ENCODE results near the gene ZNF512. TPM values are rescaled to one million over a fixed set of nuclear protein-coding genes. Genes with fewer than 3 reads are reported as not detected.

Gene ZNF512
- polyA plus RNA-seq, 1 of the 3 experiments (the other 2 are of a cell fraction): 22.3 TPM

DNA sequence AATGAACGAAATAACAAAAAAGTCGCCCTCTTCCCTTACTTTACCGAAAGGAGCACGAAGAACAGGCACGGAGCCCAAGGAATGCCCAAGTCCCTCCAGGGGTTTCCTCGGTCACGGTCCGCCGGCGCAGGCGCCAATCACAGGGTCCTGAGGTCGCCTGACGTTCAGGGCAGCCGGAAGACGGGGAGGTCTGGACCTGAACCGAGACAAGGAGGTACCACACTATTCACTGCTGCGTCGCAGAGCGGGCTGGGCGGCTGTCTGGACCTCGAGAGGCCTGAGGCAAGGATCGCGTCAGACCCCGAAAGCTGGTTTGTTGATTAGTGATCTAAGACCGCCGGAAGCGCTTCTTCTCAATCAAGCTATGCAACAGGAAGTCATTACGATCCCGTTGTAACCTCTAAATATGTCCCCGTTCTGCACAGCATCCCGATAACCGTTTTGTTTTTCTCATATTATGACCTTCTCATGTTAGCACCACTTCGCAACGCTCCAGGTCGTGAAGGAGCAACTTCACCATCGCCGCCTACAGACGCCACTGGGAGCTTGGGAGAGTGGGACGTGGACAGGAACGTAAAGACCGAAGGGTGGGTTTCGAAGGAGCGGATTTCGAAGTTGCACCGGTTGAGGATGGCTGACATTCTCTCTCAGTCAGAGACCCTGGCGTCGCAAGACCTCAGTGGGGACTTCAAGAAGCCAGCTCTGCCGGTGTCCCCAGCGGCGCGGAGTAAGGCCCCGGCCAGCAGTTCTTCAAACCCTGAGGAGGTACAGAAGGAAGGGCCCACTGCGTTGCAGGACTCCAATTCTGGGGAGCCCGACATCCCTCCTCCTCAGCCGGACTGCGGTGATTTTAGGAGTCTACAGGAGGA, 80.7 kb downstream of the ZNF512 start, which contains the start of the genes SLC4A1AP and SUPT7L (continued):
- TF ChIP-seq, protein P1, sequence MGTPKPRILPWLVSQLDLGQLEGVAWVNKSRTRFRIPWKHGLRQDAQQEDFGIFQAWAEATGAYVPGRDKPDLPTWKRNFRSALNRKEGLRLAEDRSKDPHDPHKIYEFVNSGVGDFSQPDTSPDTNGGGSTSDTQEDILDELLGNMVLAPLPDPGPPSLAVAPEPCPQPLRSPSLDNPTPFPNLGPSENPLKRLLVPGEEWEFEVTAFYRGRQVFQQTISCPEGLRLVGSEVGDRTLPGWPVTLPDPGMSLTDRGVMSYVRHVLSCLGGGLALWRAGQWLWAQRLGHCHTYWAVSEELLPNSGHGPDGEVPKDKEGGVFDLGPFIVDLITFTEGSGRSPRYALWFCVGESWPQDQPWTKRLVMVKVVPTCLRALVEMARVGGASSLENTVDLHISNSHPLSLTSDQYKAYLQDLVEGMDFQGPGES (IDR thresholded peaks at IDR 0.05; ENCODE audit: low read depth, low read length): peak; percentile 27; the same call in 1 of the 2 replicates
- TF ChIP-seq GATA2 (CRISPR knock-in tag; IDR thresholded peaks at IDR 0.05) (peak; percentile 75), TAF1 (IDR thresholded peaks at IDR 0.05; ENCODE audit: borderline replicate concordance, low read depth, low read length) (peak; percentile 95), SIN3A (IDR thresholded peaks at IDR 0.05; ENCODE audit: borderline replicate concordance, low read depth, low read length) (peak; percentile 72; the same call in 1 of the 2 replicates), CHD2 (IDR thresholded peaks at IDR 0.05; ENCODE audit: low read length, partially characterized antibody) (peak; percentile 87), TCF12 (IDR thresholded peaks at IDR 0.05) (peak; percentile 45; the same call in 1 of the 2 replicates), SMC3 (IDR thresholded peaks at IDR 0.05; ENCODE audit: low read depth, low read length) (no peak), MEF2A (IDR thresholded peaks at IDR 0.05; ENCODE audit: borderline replicate concordance, low read depth) (no peak)
- TF ChIP-seq, protein P2, sequence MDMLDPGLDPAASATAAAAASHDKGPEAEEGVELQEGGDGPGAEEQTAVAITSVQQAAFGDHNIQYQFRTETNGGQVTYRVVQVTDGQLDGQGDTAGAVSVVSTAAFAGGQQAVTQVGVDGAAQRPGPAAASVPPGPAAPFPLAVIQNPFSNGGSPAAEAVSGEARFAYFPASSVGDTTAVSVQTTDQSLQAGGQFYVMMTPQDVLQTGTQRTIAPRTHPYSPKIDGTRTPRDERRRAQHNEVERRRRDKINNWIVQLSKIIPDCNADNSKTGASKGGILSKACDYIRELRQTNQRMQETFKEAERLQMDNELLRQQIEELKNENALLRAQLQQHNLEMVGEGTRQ (IDR thresholded peaks at IDR 0.05; ENCODE audit: borderline replicate concordance, low read depth, low read length): no peak
- TF ChIP-seq, protein P3, sequence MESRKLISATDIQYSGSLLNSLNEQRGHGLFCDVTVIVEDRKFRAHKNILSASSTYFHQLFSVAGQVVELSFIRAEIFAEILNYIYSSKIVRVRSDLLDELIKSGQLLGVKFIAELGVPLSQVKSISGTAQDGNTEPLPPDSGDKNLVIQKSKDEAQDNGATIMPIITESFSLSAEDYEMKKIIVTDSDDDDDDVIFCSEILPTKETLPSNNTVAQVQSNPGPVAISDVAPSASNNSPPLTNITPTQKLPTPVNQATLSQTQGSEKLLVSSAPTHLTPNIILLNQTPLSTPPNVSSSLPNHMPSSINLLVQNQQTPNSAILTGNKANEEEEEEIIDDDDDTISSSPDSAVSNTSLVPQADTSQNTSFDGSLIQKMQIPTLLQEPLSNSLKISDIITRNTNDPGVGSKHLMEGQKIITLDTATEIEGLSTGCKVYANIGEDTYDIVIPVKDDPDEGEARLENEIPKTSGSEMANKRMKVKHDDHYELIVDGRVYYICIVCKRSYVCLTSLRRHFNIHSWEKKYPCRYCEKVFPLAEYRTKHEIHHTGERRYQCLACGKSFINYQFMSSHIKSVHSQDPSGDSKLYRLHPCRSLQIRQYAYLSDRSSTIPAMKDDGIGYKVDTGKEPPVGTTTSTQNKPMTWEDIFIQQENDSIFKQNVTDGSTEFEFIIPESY (IDR thresholded peaks at IDR 0.05; ENCODE audit: borderline replicate concordance, low read depth): no peak

DNA sequence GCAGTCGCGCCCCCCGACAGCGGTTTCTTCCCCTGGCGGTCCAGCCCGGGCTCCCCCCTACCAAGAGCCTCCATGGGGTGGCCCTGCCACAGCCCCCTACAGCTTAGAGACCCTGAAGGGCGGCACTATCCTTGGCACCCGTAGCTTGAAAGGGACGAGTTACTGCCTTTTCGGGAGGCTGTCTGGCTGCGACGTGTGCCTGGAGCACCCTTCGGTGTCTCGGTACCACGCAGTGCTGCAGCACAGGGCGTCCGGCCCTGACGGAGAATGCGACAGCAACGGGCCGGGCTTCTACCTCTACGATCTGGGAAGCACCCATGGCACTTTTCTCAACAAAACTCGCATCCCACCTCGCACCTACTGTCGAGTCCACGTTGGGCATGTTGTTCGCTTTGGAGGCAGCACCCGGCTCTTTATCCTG, 81.3 kb downstream of the ZNF512 start:
- Histone ChIP-seq H3K79me2 (ENCODE audit: insufficient read depth) (peaks cover 55% of the 10 kb centered on the region), H3K4me2 (peak overlapping the region; percentile 99), H4K20me1 (ENCODE audit: insufficient read depth) (no peaks in the 10 kb centered on the region), H3K4me1 (ENCODE audit: control insufficient read depth in 1 of 2, insufficient read depth in 2 of 2, low read depth in 1 of 2, low read length in 1 of 2) (peaks cover 16 to 24% of the 10 kb centered on the region in 2 experiments; a peak in 3 of 4 replicates), H3K9me2 (no peaks in the 10 kb centered on the region), H3F3A (replicated peaks; ENCODE audit: insufficient read depth) (no peaks in the 10 kb centered on the region), H3K4me3 (ENCODE audit: low read depth in 2 of 2, low read length in 1 of 2) (peak overlapping the region; percentile 91 to 99), H2AFZ (ENCODE audit: low read depth) (peak overlapping the region; percentile 93), H3K27me3 (ENCODE audit: insufficient read depth) (no peaks in the 10 kb centered on the region), H3K9me3 (no peaks in the 10 kb centered on the region), H3K36me3 (replicated peaks in 1 of 2; ENCODE audit: control insufficient read depth in 1 of 2, insufficient read depth in 2 of 2, low read length in 1 of 2) (peaks cover 41 to 51% of the 10 kb centered on the region in 2 experiments), H3K9ac (peak overlapping the region; percentile 85), H3K27ac (ENCODE audit: low read depth in 2 of 2, low read length in 1 of 2) (peak overlapping the region; percentile 92 to 100)
- 4% methylated on average over 24 of the region's 28 CpGs for WGBS (ENCODE audit: low lambda C conversion rate)
- TF ChIP-seq FOXJ3 (CRISPR knock-in tag; IDR thresholded peaks at IDR 0.05): no peak
- TF ChIP-seq GABPA (IDR thresholded peaks at IDR 0.05; ENCODE audit: low read depth): no peak
- TF ChIP-seq CHD2 (IDR thresholded peaks at IDR 0.05; ENCODE audit: low read length, partially characterized antibody): no peak
- TF ChIP-seq YY1 (IDR thresholded peaks at IDR 0.05; ENCODE audit: low read depth): no peak
- TF ChIP-seq FOXM1 (IDR thresholded peaks at IDR 0.05; ENCODE audit: low read depth): no peak
- TF ChIP-seq TAF1 (IDR thresholded peaks at IDR 0.05; ENCODE audit: borderline replicate concordance, low read depth, low read length): no peak
- no peak for TF ChIP-seq SIN3A (IDR thresholded peaks at IDR 0.05; ENCODE audit: borderline replicate concordance, low read depth, low read length)
- ChIA-PET POLR2A (interaction anchor here (1.0 to 1.8 kb wide), 4 partner anchors 17 to 255 kb away, joined by 3 to 10 read pairs (median 6); partner anchors contain the start of genes NRBP1, PPM1G and ZNF512), CTCF (interaction anchor here (0.6 to 8.1 kb wide), 9 partner anchors 17 to 540 kb away, joined by 3 to 146 read pairs (median 4); no protein-coding TSS in a partner anchor)
- no peak for DNase-seq
